Lower leg skin (tissue), 3 donors: ENCODE data around the gene TANK.

Source experiments
- POLR2A ChIP-seq, 2 donors: fragments of 450-650 bp; IDR thresholded peaks; one replicate each; pipeline ENCODE4 v1.6.1; 2016 to 2017; ENCODE audit warnings: antibody characterized with exemption in 2 of 2, mild to moderate bottlenecking in 1 of 2, moderate library complexity in 1 of 2
- TF ChIP-seq, protein P1 (sequence below), 3 donors: fragments of 450-650 bp; IDR thresholded peaks; one replicate each; pipeline ENCODE4 v1.5.1; 2016; ENCODE audit warnings: antibody characterized with exemption in 3 of 3, mild to moderate bottlenecking in 3 of 3, moderate library complexity in 2 of 3

DNA sequence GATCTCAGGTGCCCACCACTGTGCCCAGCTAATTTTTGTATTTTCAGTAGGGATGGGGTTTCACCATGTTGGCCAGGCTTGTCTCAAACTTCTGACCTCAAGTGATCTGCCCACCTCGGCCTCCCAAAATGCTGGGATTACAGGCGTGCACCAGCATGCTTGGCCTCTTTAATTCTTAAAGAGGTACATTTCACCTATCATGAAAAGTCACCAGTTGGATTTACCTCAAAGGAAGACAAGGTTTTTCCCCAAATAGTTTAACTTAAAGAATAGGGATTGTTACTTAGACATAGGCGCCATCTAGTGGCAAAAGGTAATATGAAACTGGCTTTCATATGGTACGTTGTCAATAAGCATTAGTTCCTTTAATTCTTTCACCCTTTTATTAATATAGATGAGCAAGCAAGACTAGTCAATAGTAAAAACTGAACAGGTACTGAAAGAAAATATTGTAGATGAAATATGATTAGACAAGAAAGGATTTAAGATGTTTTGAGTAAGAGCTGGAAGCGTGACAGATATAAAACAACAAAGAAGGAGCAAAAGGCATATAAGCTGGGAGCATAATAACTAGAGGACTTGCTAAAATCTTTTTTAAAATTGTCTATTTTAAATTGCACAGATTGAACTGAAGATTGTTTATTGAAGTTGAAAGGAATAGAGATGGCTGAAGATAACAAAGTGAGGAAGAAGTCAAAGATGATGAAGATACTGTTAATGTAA, 113.0 kb downstream of the TANK start:
- TF ChIP-seq, protein P1, sequence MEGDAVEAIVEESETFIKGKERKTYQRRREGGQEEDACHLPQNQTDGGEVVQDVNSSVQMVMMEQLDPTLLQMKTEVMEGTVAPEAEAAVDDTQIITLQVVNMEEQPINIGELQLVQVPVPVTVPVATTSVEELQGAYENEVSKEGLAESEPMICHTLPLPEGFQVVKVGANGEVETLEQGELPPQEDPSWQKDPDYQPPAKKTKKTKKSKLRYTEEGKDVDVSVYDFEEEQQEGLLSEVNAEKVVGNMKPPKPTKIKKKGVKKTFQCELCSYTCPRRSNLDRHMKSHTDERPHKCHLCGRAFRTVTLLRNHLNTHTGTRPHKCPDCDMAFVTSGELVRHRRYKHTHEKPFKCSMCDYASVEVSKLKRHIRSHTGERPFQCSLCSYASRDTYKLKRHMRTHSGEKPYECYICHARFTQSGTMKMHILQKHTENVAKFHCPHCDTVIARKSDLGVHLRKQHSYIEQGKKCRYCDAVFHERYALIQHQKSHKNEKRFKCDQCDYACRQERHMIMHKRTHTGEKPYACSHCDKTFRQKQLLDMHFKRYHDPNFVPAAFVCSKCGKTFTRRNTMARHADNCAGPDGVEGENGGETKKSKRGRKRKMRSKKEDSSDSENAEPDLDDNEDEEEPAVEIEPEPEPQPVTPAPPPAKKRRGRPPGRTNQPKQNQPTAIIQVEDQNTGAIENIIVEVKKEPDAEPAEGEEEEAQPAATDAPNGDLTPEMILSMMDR (IDR thresholded peaks at IDR 0.05): no peak
- TF ChIP-seq POLR2A (IDR thresholded peaks at IDR 0.05): no peak
